ENCODE measurements around the gene ANKRD11.
"Not testable (repeated sequence)": the region's sequence is repeated elsewhere in the genome, so short reads cannot be mapped to it uniquely, and the experiment has no call there.

Gene ANKRD11

DNA sequence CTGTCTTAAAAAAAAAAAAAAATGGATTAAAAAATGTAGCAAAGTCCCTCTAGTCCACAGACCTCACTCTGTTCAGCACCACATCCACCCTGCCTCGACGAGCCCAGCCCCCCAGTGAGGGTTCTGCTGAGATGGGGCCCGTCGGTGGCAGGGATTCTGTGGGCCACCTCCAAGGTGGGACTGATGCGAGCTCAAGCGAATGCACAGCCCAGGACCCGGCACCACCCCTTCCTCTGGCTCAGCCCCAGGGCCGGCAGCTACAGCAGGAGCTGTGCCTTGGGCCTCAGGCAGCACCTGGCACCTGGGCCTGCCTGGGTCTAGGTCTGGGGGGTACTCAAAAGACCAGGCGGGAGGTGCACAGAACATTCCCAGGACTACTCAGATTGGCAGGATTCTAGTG is 213.3 kb downstream of the ANKRD11 start:
- no peak for DNase-seq

DNA sequence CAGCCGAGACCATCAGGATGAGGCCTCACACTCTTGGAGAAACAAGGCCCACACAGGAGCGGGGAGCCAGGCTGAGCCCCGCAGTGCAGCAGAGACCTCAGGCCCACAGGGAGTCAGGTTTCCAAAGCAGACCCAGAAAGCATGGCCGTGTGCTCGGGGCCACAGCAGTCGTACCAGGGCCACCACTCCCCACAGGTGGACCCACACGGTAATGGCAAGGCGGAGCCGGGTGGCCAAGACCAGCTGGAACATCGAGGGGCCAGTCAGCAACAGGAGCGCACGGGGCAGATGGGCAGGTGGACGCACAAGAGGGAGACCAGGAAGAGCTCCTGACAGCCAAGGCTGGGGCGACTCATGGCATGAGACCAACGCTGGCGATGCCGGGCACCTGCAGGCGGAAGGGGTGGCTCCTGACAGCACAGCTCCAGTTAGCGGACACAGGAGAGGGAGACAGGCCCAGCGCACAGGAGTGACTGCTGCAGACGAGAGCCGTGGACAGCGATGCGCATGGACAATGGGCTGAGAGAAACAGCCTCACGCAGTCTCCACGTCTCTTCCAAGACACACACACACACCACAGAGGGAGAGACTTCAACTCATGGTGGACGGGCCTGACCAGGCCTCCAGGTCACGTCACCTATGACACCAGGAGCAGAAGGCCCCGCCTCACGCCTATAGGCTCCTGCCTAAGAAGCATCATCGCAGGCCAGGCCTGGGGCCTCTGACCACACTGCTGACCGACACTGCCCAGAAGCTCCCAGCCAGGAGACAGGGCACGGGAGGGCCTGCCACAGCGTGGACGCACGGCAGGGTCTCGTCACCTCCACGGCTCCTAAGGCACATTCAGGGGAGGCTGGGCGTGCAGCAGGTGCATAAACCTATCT is 214.3 kb downstream of the ANKRD11 start:
- no peak for DNase-seq

DNA sequence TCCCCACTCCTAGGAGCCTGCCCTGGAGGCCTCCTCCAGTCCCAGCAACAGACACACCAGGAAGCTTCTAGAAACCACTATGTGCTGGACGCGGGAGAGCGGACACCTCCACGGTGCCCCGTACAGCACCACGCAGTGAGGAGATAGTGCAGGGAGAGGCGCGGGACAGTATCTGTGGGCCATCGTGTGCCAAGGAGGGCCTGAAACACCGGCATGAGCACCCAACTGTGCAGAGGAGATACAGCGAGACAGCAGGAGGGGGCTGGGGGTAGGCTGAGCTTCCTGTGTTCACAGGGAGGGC is 215.1 kb downstream of the ANKRD11 start:
- DNase-seq: no peak

DNA sequence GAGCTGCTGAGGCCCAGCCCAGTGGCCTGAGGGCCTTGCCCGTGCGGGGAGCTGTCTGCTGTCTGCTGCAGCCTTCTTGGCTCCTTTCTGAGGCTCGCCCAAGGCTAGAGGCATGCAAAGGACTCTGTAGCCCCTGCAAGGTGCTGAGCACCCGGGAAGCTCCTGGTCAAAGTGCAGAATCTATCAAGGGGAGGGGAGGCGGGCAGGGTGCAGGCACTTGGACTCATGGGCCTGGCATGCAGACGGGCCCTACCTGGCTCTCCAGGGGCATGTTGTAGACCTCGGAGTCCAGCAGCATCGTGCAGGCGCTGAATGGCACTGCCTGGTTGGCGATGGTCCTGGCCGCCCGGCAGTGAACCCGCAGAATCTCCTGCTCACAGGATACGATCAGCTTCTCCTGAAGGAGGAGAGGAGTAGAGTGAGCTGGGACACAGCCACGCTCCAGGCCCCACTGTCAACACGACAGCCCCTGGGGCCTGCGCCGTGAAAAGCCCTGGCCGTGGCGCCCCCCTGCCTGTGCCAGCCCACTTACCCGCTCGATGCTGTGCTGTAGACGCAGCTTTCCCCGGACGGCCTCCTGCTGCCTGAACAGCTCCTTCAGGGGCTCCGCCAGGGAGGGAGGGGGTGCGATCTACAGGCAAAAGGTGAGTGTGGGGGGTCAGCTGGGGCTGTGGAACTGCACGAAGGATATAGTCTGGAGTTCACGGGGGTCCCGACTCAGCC is 215.6 kb downstream of the ANKRD11 start:
- DNase-seq: no peak

DNA sequence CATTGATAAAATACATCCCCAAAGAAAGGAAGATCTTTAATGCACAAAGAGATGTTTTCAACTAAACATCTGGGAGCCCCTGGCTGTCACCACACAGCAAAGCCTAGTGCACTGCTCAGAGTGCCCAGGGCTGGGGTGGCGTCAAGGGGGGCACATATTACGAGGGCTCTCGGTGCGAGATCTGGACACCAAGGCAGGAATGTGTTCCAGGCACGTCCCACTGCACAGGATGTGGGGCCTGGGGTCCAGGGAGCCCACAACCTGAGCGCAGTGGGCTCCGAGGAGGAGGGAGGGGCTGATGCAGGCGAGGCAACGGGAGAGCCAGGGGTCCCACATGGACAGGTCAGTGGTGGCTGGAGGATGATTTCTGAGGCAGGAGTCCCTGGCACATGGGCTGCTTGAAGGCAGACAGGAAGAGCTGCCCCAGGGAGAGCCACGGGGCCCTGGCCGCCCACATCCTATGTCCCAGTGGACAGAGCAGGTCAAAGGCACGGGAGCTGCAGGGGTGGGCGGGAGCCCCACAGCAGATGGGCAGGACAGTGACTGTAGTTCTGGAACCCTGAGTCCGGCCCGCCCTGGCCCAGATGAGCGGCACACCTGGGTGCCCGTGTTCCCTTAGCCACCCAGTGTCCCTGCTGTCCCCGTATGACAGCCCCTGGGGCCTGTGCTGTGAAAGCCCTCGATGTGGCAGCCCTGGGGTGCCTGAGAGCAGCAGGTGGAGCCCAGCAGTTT is 216.5 kb downstream of the ANKRD11 start:
- DNase-seq: no peak

DNA sequence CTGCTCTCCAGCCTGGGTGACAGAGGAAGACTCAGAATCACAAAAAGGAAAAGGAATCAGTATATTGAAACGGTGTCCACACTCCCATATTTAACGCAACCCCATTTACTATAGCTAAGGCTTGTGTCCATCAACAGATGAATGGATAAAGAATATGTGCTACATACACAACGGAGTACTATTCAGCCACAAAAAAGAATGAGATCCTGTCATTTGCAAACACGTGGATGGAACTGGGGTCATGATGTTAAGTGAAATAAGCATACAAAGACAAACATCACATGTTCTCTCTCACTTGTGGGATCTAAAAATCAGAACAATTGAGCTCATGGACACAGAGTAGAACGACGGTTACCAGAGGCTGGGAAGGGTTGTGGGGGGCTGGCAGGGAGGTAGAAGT is 217.7 kb downstream of the ANKRD11 start:
- no peak for DNase-seq

DNA sequence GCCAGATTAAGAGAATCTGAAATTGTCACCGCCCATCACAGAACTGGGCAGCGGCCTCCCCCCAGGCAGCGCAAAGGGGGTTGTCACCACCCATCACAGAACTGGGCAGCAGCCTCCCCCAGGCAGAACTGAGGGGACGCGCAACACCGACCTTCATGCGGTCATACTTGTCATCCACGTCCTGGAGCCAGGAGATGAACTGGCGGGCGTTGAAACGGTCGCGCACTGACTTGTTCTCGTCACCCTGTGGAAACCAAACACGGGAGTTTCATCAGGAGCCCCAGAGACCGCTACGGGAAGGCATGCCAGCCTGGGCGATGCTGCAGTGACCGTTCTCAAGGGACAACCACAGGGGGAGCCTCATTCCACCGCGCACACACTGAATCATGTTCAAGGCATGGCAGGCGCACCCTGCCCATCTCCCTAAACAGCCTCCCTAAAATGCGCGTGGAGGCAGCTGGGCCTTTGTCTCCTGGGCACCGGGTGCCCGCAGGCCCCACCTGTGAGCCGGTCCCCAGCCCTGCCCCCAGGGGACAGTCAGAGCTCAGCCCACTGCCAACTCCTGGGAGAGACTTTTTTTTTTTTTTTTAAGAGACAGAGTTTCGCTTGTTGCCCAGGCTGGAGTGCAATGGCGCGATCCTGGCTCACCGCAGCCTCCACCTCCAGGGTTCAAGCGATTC is 219.6 kb downstream of the ANKRD11 start:
- DNase-seq: no peak

DNA sequence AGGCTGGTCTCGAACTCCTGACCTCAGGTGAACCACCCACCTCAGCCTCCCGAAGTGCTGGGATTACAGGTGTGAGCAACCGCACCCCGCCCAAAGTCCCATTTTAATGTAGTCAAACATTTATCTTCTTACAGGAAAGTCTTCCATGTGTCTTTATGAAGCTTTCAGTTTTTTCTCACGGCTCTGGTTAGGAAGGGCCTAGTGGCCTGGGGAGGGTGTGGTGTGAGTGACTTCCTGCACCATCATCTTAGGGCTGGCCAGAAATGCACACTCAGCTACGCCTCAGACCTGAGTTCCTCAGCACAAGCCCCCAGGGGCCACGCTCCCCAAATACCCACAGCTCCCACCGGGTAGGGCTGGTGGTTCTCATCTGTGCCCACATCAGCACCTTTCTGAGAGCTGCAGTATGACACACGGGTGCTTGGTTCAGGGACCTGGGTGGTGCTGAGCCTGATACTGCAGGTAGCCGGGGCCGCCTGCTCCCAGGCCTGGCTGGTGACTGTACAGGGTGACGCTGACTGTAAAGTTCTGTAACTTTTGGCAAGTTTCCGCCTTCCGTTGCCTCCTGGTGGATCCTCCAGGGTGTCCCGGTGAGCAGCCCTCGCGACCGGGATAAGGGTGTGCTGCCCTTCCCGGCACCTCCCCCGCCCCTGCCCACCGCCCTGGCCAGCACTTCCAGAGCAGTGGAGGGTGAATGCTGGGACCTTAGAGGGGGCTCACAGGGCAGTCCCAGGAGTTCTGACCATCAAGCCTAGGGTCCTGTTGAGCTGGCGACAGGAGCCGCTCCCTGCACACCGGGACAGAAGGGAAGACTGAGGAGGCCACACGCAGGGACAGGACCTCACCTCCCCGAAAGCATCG is 220.3 kb downstream of the ANKRD11 start:
- no peak for DNase-seq

DNA sequence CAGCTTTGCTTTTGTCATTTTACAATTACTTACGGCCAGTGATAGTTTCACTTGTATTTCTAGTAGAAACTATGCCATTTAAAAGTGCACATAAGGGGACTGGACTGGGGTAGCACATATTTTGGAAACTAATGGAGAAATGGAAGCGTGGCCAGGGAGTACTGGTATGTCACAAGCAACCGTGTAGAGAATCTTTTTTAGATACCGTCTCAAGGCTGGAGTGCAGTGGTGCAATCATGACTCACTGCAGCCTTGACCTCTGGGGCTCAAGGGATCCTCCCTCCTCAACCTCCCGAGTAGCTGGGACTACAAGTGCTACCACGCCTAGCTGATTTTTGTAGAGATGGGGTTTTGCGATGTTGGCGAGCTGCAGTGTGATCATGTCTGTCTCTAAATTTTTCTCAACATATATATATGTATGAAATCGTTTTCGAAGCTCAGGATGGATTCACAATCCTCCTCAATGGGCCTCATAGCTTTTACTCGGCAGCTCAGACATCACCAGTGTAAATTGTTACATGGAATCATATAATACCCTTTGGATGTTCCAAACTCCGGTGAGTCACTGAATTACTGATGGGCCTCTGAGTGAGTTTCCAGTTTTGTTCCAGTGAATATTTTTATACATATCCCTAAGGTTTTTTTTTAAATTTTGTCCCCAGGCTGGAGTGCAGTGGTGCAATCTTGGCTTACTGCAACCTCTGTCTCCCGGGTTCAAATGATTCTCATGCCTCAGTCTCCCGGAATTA is 221.2 kb downstream of the ANKRD11 start:
- DNase-seq: no peak

DNA sequence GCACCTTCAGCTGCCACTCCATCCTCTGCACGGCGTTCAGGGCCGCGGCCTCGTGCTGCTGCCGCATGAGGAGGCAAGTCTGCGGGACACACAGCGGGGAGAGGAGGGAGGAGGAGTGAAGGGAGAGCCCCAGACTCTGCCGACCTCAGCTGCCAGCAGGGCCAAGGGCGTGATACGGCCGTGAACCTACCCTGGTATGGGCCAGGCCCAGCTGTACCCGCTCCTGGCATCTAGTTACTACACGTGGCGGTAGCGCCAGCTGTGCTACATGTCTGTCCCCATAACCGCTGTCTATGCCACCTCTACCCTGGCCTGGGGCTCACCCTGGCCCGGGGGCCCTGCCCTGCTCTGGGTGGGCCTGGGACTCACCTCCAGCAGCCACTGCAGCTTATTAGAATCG is 221.8 kb downstream of the ANKRD11 start:
- DNase-seq: no peak

DNA sequence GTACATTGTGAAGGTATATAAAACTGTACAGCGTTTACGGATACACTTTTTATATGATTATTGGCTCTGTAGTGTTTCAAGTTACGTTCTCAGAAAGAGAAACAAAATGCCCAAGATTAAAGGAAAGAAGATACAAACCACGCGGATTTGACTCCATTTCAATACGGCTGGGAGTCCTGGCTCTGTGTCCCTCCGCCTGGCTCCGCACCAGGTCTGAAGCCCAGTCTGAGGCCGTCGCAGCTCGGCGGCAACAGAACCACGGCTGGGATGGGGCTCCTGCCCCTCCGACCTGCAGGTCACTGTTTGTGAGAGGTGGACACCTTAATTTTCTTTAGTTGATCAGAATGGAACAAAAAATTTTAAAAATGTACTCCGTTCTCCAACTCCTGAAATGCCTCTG is 222.6 kb downstream of the ANKRD11 start:
- DNase-seq: not testable (repeated sequence)

DNA sequence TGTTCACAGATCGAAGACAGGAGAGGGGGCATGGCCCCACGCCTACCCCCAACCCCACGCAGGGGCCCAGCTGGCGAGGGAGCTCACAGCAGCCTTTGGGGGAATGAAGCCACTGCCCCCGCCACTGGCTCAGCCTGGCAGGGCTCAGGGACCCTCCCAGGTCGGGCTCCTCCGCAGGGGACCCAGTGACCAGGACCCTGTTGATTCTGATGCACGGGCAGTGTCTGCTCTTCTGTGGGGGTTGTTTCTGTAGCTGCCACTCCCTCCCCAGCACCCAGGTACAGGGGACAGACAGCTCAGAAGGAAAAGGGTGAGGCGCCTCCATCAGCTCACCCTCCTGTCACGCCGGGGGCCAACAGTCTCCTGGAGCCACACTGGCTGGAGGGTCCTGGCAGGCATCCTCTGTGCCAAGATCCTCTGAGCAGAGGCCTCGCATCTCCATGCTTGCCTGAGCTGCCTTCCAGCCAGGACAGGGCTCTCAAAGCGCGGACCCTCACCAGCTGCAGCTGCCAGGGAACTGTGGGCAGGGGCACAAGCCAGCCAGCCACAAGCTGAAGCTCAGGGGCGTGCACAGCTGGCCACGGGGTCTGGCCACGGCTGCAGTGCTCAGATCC is 223.7 kb downstream of the ANKRD11 start:
- DNase-seq: no peak

DNA sequence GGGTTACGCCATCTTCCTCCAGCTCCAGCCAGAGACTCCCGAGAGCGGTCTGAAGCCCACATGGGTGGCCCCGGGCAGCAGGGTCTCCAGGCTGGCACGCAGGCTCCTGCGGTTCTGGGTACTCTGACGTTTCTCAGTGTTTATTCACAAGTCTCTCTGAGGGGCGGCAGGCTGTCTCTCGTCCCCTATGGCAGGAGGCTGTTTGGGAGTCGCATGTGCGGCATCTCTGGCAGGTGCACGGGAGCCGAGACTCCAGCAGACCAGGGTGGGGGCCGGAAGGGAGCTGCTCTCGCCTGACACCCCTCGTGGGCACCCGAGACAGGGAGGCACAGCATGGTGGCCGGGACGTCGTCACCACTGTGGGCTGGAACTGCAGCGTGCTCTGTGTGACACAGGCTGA is 224.7 kb downstream of the ANKRD11 start:
- no peak for DNase-seq

DNA sequence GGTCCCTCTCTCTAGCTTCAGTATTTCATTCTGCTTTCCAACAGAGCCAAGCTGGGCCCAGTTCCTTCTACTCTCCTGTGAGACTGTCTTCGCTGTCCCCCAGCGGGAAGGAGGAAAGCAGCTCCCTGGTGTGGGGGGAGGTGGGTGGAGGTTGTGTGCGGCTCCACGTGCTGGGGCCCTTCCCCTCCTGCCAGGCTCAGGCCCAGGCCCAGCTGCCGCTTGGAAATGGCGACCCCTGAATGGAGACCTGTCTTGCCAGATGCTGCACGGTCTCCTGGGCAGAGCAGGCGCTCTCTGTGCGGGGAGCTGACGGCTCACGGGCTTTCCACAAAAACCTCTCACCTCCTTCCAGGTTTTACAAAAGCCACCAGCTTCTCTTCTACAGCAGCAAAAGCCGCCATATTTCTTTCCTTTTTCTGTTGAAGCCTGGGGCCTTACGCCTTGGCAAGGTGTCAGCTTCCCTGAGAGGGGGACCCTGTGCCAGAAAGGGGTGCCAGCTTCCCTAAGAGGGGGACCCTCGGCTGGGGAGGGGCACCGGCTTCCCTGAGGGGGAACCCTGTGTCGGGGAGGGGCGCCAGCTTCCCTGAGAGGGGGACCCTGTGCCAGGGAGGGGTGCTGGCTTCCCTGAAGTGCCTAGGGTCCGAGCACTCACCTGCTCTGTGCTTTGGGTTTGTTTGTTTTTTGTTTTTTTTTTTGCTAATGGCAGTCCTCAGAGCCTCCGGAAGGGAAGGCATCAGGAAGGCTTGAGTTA is 225.4 kb downstream of the ANKRD11 start:
- DNase-seq: no peak

DNA sequence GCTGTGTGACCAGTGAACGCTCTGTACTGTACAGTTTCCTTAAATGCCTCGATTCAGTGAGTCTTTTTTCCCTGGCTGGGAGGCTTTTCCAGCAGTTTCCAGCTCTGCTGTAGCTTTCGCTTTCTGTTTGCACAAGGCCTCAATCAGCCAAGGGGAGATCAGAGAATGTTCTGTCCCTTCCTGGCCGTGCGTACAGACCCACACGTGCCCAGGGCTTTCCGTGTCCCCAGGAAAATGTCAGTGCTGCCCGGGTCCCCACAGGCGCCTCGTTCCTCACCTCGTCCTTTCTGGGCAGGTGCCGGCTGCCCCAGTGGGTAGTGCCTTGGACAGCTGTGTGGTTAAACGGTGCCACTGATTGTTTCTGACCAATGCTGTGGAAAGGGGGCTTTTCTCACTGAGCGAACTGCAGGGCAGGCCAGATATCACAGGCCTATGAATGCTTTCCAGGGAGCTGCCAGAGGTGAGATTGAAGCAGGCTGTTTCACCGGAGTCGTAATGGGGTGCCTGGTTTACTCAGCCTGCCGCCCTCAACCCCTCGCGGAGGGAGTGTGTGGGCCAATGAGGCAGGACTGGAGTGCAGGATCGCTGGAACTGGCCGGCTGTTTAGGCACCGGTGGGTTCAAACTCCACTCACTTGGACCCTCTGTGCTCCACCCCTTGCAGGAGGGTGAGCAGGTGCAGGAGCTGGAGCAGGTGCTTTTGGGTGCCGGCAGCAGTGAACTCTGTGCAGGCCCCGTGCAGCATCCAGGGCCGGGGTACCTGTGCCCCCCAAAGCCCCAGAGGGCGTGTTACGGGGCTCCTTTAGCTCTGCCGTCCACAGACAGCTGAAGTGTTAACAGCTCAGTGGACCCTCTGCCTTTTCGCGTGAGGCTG is 228.4 kb downstream of the ANKRD11 start:
- no peak for DNase-seq

DNA sequence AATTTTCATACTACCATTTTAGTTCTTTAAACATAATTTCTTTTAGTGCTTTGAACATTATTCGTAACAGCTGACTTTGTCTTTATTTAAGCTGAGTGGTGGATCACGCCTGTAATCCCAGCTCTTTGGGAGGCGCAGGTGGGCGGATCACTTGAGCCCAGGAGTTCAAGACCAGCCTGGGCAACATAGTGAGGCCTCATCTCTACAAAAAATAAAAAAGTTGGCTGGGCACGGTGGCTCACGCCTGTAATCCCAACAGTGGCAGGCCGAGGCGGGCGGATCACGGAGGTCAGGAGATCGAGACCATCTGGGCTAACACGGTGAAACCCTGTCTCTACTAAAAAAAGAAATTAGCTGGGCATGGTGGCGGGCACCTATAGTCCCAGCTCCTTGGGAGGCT is 230.5 kb downstream of the ANKRD11 start:
- not testable (repeated sequence) for DNase-seq

DNA sequence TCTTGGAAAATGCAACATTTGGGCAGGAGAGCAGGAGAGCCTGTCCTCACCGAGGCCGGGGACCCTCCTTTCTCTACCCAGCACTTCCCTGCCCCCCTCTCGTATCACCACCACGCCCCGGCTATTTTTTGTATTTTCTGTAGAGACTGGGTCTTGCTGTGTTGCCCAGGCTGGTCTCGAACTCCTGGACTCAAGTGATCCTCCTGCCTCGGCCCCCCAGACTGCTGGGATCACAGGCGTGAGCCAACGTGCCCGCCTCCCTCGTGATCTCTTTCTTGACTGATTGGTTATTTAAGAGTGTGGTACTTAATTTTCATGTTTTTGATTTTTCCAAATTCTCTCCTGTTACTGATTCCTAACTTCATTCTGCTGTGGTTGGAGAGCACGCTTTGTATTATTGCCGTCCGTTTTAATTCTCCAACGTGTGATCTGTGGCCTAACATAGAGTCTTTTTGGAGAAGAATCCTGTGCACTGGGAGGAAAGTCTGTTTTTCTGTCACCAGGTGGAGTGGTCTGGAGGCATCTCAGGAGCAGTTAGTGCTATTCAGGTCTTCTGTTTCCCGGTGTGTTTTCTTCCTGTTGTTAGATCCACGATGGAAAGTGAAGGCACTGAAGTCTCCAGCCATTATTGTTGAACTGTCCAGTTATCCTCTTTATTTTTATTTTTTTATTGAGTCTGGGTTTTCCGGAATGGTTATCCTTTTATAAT is 232.4 kb downstream of the ANKRD11 start:
- peak in 1 of 3 experiments; percentile 15 for DNase-seq

DNA sequence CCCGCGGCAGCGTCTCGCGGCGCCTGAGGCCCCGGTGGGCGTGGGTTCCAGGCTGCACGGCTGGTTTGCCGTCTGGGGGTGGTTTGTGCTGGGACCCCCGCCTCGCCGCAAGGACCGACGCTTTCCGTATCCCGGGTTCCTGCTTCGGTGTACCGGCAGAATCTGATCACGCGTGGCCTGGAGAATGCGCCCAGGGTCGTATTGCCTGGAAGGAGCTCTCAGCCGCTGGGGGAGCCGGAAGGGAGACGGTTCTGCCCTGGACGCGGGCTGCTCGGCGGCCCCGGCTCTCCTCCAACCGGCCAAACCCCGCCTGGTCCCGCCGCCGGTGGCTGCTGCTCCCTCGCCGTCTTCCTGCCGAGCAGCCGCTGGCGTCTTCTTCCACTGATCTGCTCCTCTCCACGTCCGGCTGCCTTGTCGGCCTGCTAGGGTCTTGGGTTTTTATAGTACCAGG is 233.1 kb downstream of the ANKRD11 start:
- DNase-seq: peak in 2 of 3 experiments; percentile 32 to 42
